Testis (tissue), 3 donors: ENCODE data around the gene SCAPER. TPM values are rescaled to one million over a fixed set of nuclear protein-coding genes. Genes with fewer than 3 reads are reported as not detected.

ENCODE experiments used
- DNase-seq: peaks from one replicate; pipeline ENCODE4 v3.0.0-alpha.2; 2019
- H3K27ac ChIP-seq, 2 donors: fragments of 200-600 bp; sonication (generic); one replicate each; pipeline ENCODE4 v1.5.1; 2019
- H3K27me3 ChIP-seq: fragments of 200-600 bp; sonication (generic); one replicate; pipeline ENCODE4 v1.5.1; 2019
- H3K36me3 ChIP-seq: fragments of 200-600 bp; sonication (generic); one replicate; pipeline ENCODE4 v1.5.1; 2017; ENCODE audit warnings: low read depth; ENCODE audit errors: missing control alignments
- H3K4me1 ChIP-seq: fragments of 200-600 bp; sonication (generic); one replicate; pipeline ENCODE4 v1.5.1; 2019
- H3K4me3 ChIP-seq, 2 donors: fragments of 200-600 bp; sonication (generic); one replicate each; pipeline ENCODE4 v1.5.1; 2017 to 2019
- H3K9me3 ChIP-seq: fragments of 200-600 bp; sonication (generic); one replicate; pipeline ENCODE4 v1.5.1; 2017
- POLR2A ChIP-seq: fragments of 450-650 bp; IDR thresholded peaks from one replicate; pipeline ENCODE4 v1.6.1; 2017; ENCODE audit warnings: antibody characterized with exemption, mild to moderate bottlenecking, moderate library complexity
- WGBS, 2 donors: methylation state at CpG; one replicate each; pipeline ENCODE4 v1.1.5; 2018; 5-methylcytosine and 5-hydroxymethylcytosine counted together
- intact Hi-C: fragments of 100-400 bp; cut with DNase I; formaldehyde crosslinking; loops from one replicate; pipeline ENCODE4 v1.15.1; 2023; ENCODE audit warnings: low total_unique reads
- polyA plus RNA-seq: library from polyadenylated mRNA; stranded (reverse); fragments of 350-450 nt; fragmentation: Illumina TruSeq; extraction: RNeasy Lipid Tissue Mini Kit (QIAGEN cat#74804); gene quantifications from one replicate; pipeline ENCODE4 v1.2.3, GENCODE V29; 2014; ENCODE audit warnings: low read depth, low replicate concordance; ENCODE audit not compliant: insufficient read depth
- total RNA-seq, 2 donors: library from RNA; depleted of rRNA; stranded (reverse); fragments of >200 nt; gene quantifications; one replicate each; pipeline ENCODE4 v1.2.3, GENCODE V29; 2016
- TF ChIP-seq, protein P1 (sequence below), 3 experiments: fragments of 450-650 bp in 2 of 3; fragments of 200-600 bp in 1 of 3; sonication (generic) in 1 of 3; IDR thresholded peaks; one replicate each; pipeline ENCODE4 v1.5.1; 2016 to 2019; ENCODE audit warnings: antibody characterized with exemption in 3 of 3, mild to moderate bottlenecking in 2 of 3, moderate library complexity in 1 of 3

Gene SCAPER
- total and polyA plus RNA-seq, 3 donors from 2014 or later, result 43.7 to 60.7 (median 54.8) TPM

DNA sequence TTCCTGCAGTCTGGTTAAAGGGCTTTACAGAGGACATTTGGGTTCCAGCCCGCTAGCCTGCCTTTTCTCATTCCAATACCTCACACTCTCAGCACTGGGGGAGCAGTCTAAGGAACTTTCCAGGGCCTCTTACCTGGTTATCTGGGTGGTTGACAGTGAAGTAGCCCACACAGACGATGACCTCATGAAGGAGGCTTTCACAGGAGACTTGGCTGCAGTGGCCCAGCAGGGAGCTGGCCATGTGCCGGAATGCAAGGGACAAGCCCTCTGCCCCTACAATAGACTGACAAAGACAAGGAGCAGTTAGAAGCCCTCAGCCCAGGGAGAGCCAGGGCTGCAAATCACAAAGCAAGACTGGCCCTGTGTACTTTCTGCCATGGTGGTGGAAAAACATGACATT lies 529.1 kb downstream of the SCAPER start:
- DNase-seq, result no peak
- H3K9me3 ChIP-seq, result no peaks in the 10 kb centered on the region
- WGBS, 2 donors, result 95 to 100% methylated on average over 3 of the region's 3 CpGs
- intact Hi-C loops, result no loop called here
- no peaks in the 10 kb centered on the region for H3K27me3 ChIP-seq
- H3K27ac ChIP-seq, result no peak overlapping the region
- no peaks in the 10 kb centered on the region for H3K36me3 ChIP-seq
- no peaks in the 10 kb centered on the region for H3K4me1 ChIP-seq
- TF ChIP-seq, protein P1, sequence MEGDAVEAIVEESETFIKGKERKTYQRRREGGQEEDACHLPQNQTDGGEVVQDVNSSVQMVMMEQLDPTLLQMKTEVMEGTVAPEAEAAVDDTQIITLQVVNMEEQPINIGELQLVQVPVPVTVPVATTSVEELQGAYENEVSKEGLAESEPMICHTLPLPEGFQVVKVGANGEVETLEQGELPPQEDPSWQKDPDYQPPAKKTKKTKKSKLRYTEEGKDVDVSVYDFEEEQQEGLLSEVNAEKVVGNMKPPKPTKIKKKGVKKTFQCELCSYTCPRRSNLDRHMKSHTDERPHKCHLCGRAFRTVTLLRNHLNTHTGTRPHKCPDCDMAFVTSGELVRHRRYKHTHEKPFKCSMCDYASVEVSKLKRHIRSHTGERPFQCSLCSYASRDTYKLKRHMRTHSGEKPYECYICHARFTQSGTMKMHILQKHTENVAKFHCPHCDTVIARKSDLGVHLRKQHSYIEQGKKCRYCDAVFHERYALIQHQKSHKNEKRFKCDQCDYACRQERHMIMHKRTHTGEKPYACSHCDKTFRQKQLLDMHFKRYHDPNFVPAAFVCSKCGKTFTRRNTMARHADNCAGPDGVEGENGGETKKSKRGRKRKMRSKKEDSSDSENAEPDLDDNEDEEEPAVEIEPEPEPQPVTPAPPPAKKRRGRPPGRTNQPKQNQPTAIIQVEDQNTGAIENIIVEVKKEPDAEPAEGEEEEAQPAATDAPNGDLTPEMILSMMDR (IDR thresholded peaks at IDR 0.05), result no peak
- TF ChIP-seq POLR2A, result no peak
- no peak overlapping the region for H3K4me3 ChIP-seq

DNA sequence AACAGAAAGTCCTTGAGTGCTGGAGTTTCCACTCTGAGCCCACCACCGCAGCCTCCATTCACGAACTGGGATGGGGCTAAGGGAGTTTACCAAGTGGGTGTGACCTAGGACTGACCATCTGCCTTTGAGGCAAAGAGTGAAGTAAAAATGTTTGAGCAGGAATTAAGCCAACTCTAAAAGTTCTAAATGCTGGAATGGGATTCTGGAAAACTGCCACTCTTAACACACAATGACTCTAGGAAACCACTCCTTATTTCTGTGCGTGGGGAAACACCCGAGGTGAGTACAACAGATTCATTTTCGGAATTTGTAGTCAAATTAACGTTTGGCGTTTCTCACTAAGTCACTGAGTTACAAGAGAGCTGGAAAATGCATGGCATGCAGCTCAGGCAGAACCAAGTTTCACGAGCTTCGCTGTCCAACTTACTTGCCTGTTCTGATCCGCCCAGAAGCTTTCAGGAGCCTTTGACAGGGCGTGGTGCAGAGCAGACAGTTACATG lies 537.0 kb downstream of the SCAPER start:
- H3K4me1 ChIP-seq, result no peaks in the 10 kb centered on the region
- intact Hi-C loops, result no loop called here
- H3K9me3 ChIP-seq, result no peaks in the 10 kb centered on the region
- no peaks in the 10 kb centered on the region for H3K27me3 ChIP-seq
- no peak overlapping the region for H3K27ac ChIP-seq
- TF ChIP-seq, protein P1 (IDR thresholded peaks at IDR 0.05), result no peak
- no peak for TF ChIP-seq POLR2A
- DNase-seq, result no peak
- 51 to 60% methylated on average over 11 of the region's 11 CpGs for WGBS, 2 donors
- H3K4me3 ChIP-seq, result no peak overlapping the region
- H3K36me3 ChIP-seq, result no peaks in the 10 kb centered on the region

DNA sequence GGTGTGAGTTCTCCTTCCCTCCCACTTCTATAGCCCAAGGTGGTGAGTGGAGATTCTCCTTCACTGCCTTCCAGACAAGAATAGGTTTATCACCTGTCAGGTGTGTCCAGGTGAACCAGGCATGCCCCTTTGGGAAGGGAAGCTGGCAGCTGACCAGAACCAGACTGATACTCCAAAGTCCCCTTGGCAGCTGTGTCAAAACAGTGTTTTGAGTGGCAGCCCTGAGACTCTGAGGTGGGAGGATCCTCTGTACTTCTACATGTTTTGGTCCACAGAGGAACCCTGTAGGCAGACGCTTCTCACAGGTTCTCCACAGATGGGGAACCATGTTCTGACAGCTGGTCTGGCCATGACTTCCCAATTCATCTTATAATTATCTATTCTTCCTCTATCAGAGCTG lies 538.4 kb downstream of the SCAPER start:
- no peaks in the 10 kb centered on the region for H3K4me1 ChIP-seq
- intact Hi-C loops, result no loop called here
- DNase-seq, result no peak
- no peak for TF ChIP-seq POLR2A
- TF ChIP-seq, protein P1 (IDR thresholded peaks at IDR 0.05), result no peak
- no peaks in the 10 kb centered on the region for H3K36me3 ChIP-seq
- H3K27me3 ChIP-seq, result no peaks in the 10 kb centered on the region
- no peaks in the 10 kb centered on the region for H3K9me3 ChIP-seq
- H3K4me3 ChIP-seq, result no peak overlapping the region
- no peak overlapping the region for H3K27ac ChIP-seq
- WGBS, 2 donors, result 95 to 100% methylated on average over 1 of the region's 1 CpG

DNA sequence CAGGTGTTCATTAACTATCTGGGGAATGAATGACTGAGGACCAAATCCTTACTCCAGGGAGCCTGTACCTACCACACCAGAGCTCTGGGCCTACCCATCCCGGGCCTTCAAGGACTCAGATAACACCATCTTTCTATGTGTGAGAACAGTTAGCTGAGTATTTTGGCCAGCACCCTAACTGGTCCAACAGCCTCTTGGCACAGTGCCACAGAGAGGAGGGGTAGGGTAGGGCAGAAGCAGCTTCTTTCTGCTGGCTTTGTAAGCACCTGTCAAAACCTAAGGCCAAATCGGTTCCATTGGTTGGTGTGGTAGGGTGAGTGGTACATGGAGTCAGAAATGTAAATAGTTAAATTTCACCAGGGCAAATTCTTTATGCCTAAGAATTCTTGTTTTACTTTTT lies 541.9 kb downstream of the SCAPER start:
- TF ChIP-seq, protein P1 (IDR thresholded peaks at IDR 0.05), result no peak
- no peak for TF ChIP-seq POLR2A
- Histone ChIP-seq H3K4me3 (no peak overlapping the region), H3K36me3 (no peaks in the 10 kb centered on the region), H3K27me3 (no peaks in the 10 kb centered on the region), H3K4me1 (no peaks in the 10 kb centered on the region), H3K27ac (no peak overlapping the region), H3K9me3 (no peaks in the 10 kb centered on the region)
- intact Hi-C loops, result no loop called here
- WGBS, 2 donors, result 83 to 88% methylated on average over 2 of the region's 2 CpGs
- no peak for DNase-seq

DNA sequence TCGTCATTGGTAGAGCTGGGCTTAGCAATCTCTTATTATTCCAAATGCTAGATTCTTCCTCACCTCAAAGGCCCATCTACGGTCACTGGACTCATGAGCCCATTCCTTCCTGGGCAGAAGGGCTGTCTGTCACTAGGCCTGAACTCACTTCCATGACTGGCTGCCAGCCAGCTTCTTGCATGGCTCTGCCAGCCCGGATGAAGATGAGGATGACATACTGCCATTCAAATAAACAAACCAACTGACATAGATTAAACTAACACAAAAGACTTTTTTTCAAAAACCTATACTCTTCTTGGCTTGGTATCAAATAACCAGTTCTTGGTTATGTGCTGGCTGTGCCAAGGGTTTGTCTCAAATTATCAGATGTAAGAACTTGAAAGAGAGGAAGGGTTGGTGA lies 544.7 kb downstream of the SCAPER start:
- WGBS, 2 donors, result 95 to 97% methylated on average over 3 of the region's 3 CpGs
- intact Hi-C loops, result no loop called here

More for the DNA sequence above, 544.7 kb downstream of the SCAPER start:
- TF ChIP-seq, protein P1 (IDR thresholded peaks at IDR 0.05), result no peak
- TF ChIP-seq POLR2A, result no peak
- no peak for DNase-seq
- Histone ChIP-seq H3K4me3 (no peak overlapping the region), H3K36me3 (no peaks in the 10 kb centered on the region), H3K27me3 (no peaks in the 10 kb centered on the region), H3K9me3 (no peaks in the 10 kb centered on the region), H3K27ac (no peak overlapping the region), H3K4me1 (no peaks in the 10 kb centered on the region)
